Heart left ventricle (tissue), 13 donors: Measurements from ENCODE around the gene NAT14.
A peak's percentile ranks its signal among the peaks of the same experiment; 100 is the strongest.

Experiments used
- POLR2A ChIP-seq, 2 donors: fragments of 450-650 bp; IDR thresholded peaks; one replicate each; pipeline ENCODE4 v1.6.1; 2017; ENCODE audit warnings: antibody characterized with exemption in 2 of 2, mild to moderate bottlenecking in 2 of 2, moderate library complexity in 2 of 2
- TF ChIP-seq, protein P1 (sequence below), 12 donors: fragments of 200-600 bp; sonication (generic) in 4 of 12; IDR thresholded peaks; one replicate each; pipeline versions ENCODE4 v1.5.0 to v1.8.0; 2018 to 2022; ENCODE audit warnings: antibody characterized with exemption in 12 of 12, mild to moderate bottlenecking in 5 of 12
- donor health status: ischemic (EF 13 %, LVEDD 7.1; RV severe dilation, severe dysfunction).
- donor health status: DM: no; HTN: yes; CAD: no.
- donor health status: DM: no; HTN: no; CAD: no.
- donor health status: ischemic (EF 25% LVEDD 6.9; RV normal size, moderate dysfunction).
- donor health status: ischemic (EF 25% LVEDD 5.7; RV mildly dilated, moderate dysfunction).
- donor health status: ischemic (EF 35%, LVEDD 5.7; RV mildly dilated, moderate dysfunction).
- donor health status: nonischemic (EF 11% LVEDD 7.7; RV severe dilation, severe dysfunction).
- donor health status: DM: yes; HTN: yes; CAD: no.
- donor health status: PGD.
- donor health status: ischemic (EF 29% LVEDD 5.4; RV normal size, mild dysfunction).
- donor health status: nonischemic (EF 23%, LVEDD 6.1; RV moderate dilation, normal function).

GRCh38 chr19:55504252-55504603, 19.2 kb downstream of the NAT14 start:
- TF ChIP-seq, protein P1, sequence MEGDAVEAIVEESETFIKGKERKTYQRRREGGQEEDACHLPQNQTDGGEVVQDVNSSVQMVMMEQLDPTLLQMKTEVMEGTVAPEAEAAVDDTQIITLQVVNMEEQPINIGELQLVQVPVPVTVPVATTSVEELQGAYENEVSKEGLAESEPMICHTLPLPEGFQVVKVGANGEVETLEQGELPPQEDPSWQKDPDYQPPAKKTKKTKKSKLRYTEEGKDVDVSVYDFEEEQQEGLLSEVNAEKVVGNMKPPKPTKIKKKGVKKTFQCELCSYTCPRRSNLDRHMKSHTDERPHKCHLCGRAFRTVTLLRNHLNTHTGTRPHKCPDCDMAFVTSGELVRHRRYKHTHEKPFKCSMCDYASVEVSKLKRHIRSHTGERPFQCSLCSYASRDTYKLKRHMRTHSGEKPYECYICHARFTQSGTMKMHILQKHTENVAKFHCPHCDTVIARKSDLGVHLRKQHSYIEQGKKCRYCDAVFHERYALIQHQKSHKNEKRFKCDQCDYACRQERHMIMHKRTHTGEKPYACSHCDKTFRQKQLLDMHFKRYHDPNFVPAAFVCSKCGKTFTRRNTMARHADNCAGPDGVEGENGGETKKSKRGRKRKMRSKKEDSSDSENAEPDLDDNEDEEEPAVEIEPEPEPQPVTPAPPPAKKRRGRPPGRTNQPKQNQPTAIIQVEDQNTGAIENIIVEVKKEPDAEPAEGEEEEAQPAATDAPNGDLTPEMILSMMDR (IDR thresholded peaks at IDR 0.05): peak in 1 of 12 donors; percentile 49
- TF ChIP-seq POLR2A (IDR thresholded peaks at IDR 0.05): no peak
